ENCODE data around the gene BTD.

GRCh38 chr3:15610082-15610759, 8.7 kb downstream of the BTD start:
- TF ChIP-seq CTCF (optimal IDR thresholded peaks at IDR 0.05 in 1 of 3, IDR thresholded peaks at IDR 0.05 in 1 of 3, conservative IDR thresholded peaks at IDR 0.05 in 1 of 3; ENCODE audit: extremely low read depth in 1 of 3, insufficient read depth in 2 of 3, low read length in 3 of 3) (no peak), EZH2 (IDR thresholded peaks at IDR 0.05; ENCODE audit: low read length) (no peak)
